Testis (tissue), 3 donors: ENCODE measurements around the gene THBS3. TPM values are rescaled to one million over a fixed set of nuclear protein-coding genes. Genes with fewer than 3 reads are reported as not detected.

Experiments used
- DNase-seq: peaks from one replicate; pipeline ENCODE4 v3.0.0-alpha.2; 2019
- H3K27ac ChIP-seq, 2 donors: fragments of 200-600 bp; sonication (generic); one replicate each; pipeline ENCODE4 v1.5.1; 2019
- H3K27me3 ChIP-seq: fragments of 200-600 bp; sonication (generic); one replicate; pipeline ENCODE4 v1.5.1; 2019
- H3K36me3 ChIP-seq: fragments of 200-600 bp; sonication (generic); one replicate; pipeline ENCODE4 v1.5.1; 2017; ENCODE audit warnings: low read depth; ENCODE audit errors: missing control alignments
- H3K4me1 ChIP-seq: fragments of 200-600 bp; sonication (generic); one replicate; pipeline ENCODE4 v1.5.1; 2019
- H3K4me3 ChIP-seq, 2 donors: fragments of 200-600 bp; sonication (generic); one replicate each; pipeline ENCODE4 v1.5.1; 2017 to 2019
- H3K9me3 ChIP-seq: fragments of 200-600 bp; sonication (generic); one replicate; pipeline ENCODE4 v1.5.1; 2017
- CTCF ChIP-seq, 3 experiments: fragments of 450-650 bp in 2 of 3; fragments of 200-600 bp in 1 of 3; sonication (generic) in 1 of 3; IDR thresholded peaks; one replicate each; pipeline ENCODE4 v1.5.1; 2016 to 2019; ENCODE audit warnings: antibody characterized with exemption in 3 of 3, mild to moderate bottlenecking in 2 of 3, moderate library complexity in 1 of 3
- POLR2A ChIP-seq: fragments of 450-650 bp; IDR thresholded peaks from one replicate; pipeline ENCODE4 v1.6.1; 2017; ENCODE audit warnings: antibody characterized with exemption, mild to moderate bottlenecking, moderate library complexity
- WGBS, 2 donors: methylation state at CpG; one replicate each; pipeline ENCODE4 v1.1.5; 2018; 5-methylcytosine and 5-hydroxymethylcytosine counted together
- intact Hi-C: fragments of 100-400 bp; cut with DNase I; formaldehyde crosslinking; loops from one replicate; pipeline ENCODE4 v1.15.1; 2023; ENCODE audit warnings: low total_unique reads
- polyA plus RNA-seq: library from polyadenylated mRNA; stranded (reverse); fragments of 350-450 nt; fragmentation: Illumina TruSeq; extraction: RNeasy Lipid Tissue Mini Kit (QIAGEN cat#74804); gene quantifications from one replicate; pipeline ENCODE4 v1.2.3, GENCODE V29; 2014; ENCODE audit warnings: low read depth, low replicate concordance; ENCODE audit not compliant: insufficient read depth
- total RNA-seq, 2 donors: library from RNA; depleted of rRNA; stranded (reverse); fragments of >200 nt; gene quantifications; one replicate each; pipeline ENCODE4 v1.2.3, GENCODE V29; 2016

Gene THBS3
- total and polyA plus RNA-seq, 3 donors from 2014 or later: 37.1 to 82.9 (median 68.1) TPM

GRCh38 chr1:155173478-155174323 is 34.0 kb downstream of the THBS3 start, which contains the start of gene TRIM46:
TRIM46 (plus strand) TSS chr1:155173849; CDS start chr1:155173967, 118 bp downstream.
- H3K36me3 ChIP-seq: no peaks in the 10 kb centered on the region
- intact Hi-C loops: no loop called here
- H3K9me3 ChIP-seq: no peaks in the 10 kb centered on the region
- no peaks in the 10 kb centered on the region for H3K27me3 ChIP-seq
- peak within 1 kb of the TSS; percentile 92 to 98 for H3K4me3 ChIP-seq
- TF ChIP-seq CTCF (IDR thresholded peaks at IDR 0.05) (no peak), POLR2A (no peak)
- DNase-seq: no peak
- H3K27ac ChIP-seq: peak within 1 kb of the TSS; percentile 94 to 97
- WGBS, 2 donors: 1 to 2% methylated on average over 33 to 38 of the region's 38 CpGs
- peaks cover 17% of the 10 kb centered on the region for H3K4me1 ChIP-seq

GRCh38 chr1:155172732-155173477 is 34.8 kb downstream of the THBS3 start, which contains the start of gene KRTCAP2:
KRTCAP2 (minus strand) TSS chr1:155173304; CDS start chr1:155173224, 80 bp downstream.
- H3K36me3 ChIP-seq: no peaks in the 10 kb centered on the region
- no peaks in the 10 kb centered on the region for H3K9me3 ChIP-seq
- no peaks in the 10 kb centered on the region for H3K27me3 ChIP-seq
- H3K4me1 ChIP-seq: peaks cover 18% of the 10 kb centered on the region
- intact Hi-C loops: no loop called here
- WGBS, 2 donors: 0% methylated on average over 40 to 52 of the region's 57 CpGs
- DNase-seq: peak; percentile 95
- TF ChIP-seq CTCF (IDR thresholded peaks at IDR 0.05): peak; percentile 93 to 100 (median 99)
- TF ChIP-seq POLR2A: no peak
- peak within 1 kb of the TSS; percentile 94 to 97 for H3K27ac ChIP-seq
- H3K4me3 ChIP-seq: peak within 1 kb of the TSS; percentile 92 to 98

- TF ChIP-seq POLR2A (no peak), CTCF (IDR thresholded peaks at IDR 0.05) (no peak)
- H3K27ac ChIP-seq: peak overlapping the region; percentile 94 to 97
- H3K4me3 ChIP-seq: peak overlapping the region; percentile 92 to 98
- H3K4me1 ChIP-seq: peaks cover 26% of the 10 kb centered on the region
- no peaks in the 10 kb centered on the region for H3K36me3 ChIP-seq
- no peak for DNase-seq
- WGBS, 2 donors: 30 to 33% methylated on average over 8 of the region's 8 CpGs
- intact Hi-C loops: no loop called here
- H3K9me3 ChIP-seq: no peaks in the 10 kb centered on the region
- H3K27me3 ChIP-seq: no peaks in the 10 kb centered on the region
These were observed 35.6 kb downstream of the THBS3 start for GRCh38 chr1:155171836-155172731.

GRCh38 chr1:155170806-155171205 is 36.9 kb downstream of the THBS3 start:
- Histone ChIP-seq H3K4me3 (no peak overlapping the region), H3K9me3 (no peaks in the 10 kb centered on the region), H3K4me1 (peaks cover 28% of the 10 kb centered on the region), H3K27ac (no peak overlapping the region), H3K36me3 (no peaks in the 10 kb centered on the region), H3K27me3 (no peaks in the 10 kb centered on the region)
- intact Hi-C loops: no loop called here
- 80 to 93% methylated on average over 7 of the region's 7 CpGs for WGBS, 2 donors
- TF ChIP-seq POLR2A: no peak
- TF ChIP-seq CTCF (IDR thresholded peaks at IDR 0.05): no peak
- DNase-seq: no peak
